ENCODE measurements around the gene NPDC1.

GRCh38 chr9:137014776-137015539, 31.0 kb downstream of the NPDC1 start:
- TF ChIP-seq EZH2 (IDR thresholded peaks at IDR 0.05) (no peak), FOXP2 (optimal IDR thresholded peaks at IDR 0.05; ENCODE audit: control extremely low read depth, extremely low read length, insufficient read depth) (no peak)

Measured in SK-N-MC (cell line).